OCI-LY3 (cell line): Measurements from ENCODE around the gene SELENOK.

Experiments
- EZH2phosphoT487 ChIP-seq: fragments of 200-600 bp; shearing (Covaris generic); IDR thresholded peaks from 2 replicates; pipeline ENCODE4 v1.6.1; 2018; ENCODE audit warnings: antibody characterized with exemption, mixed run types, low read depth
- TF ChIP-seq, protein P1 (sequence below): fragments of 200-600, 300-600 bp; sonication (generic); IDR thresholded peaks from 2 replicates; pipeline ENCODE4 v1.5.1; 2014; ENCODE audit warnings: antibody characterized with exemption, low read length, low read depth

DNA sequence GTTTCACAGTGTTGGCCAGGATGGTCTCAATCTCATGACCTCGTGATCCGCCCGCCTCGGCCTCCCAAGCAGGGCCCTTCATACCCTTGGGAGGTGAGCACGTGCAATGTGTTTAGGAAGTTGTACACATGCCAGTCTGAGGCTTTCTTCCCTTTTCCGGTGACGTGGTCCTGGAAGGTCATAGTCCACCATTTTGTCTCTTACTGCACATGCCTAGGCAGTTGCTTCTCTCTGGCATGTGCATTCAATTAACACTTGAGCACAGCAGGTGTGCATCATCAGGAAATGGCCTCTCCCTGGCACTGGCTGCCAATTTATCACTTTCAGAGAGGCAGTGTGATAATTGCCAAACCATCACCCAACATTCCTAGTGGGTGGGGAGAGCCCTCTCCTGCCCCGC lies 21.7 kb upstream of the SELENOK start:
- no peak for TF ChIP-seq EZH2phosphoT487
- TF ChIP-seq, protein P1, sequence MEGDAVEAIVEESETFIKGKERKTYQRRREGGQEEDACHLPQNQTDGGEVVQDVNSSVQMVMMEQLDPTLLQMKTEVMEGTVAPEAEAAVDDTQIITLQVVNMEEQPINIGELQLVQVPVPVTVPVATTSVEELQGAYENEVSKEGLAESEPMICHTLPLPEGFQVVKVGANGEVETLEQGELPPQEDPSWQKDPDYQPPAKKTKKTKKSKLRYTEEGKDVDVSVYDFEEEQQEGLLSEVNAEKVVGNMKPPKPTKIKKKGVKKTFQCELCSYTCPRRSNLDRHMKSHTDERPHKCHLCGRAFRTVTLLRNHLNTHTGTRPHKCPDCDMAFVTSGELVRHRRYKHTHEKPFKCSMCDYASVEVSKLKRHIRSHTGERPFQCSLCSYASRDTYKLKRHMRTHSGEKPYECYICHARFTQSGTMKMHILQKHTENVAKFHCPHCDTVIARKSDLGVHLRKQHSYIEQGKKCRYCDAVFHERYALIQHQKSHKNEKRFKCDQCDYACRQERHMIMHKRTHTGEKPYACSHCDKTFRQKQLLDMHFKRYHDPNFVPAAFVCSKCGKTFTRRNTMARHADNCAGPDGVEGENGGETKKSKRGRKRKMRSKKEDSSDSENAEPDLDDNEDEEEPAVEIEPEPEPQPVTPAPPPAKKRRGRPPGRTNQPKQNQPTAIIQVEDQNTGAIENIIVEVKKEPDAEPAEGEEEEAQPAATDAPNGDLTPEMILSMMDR = no peak
